GM21423 (cell line): ENCODE measurements around the gene SPSB1.

Experiments
- ATAC-seq: cut with Tn5 transposase; IDR thresholded peaks from one replicate; pipeline ENCODE4 v1.9.1; 2021; ENCODE audit warnings: mild to moderate bottlenecking, moderate library complexity; ENCODE audit not compliant: unreplicated experiment

Gene SPSB1

DNA sequence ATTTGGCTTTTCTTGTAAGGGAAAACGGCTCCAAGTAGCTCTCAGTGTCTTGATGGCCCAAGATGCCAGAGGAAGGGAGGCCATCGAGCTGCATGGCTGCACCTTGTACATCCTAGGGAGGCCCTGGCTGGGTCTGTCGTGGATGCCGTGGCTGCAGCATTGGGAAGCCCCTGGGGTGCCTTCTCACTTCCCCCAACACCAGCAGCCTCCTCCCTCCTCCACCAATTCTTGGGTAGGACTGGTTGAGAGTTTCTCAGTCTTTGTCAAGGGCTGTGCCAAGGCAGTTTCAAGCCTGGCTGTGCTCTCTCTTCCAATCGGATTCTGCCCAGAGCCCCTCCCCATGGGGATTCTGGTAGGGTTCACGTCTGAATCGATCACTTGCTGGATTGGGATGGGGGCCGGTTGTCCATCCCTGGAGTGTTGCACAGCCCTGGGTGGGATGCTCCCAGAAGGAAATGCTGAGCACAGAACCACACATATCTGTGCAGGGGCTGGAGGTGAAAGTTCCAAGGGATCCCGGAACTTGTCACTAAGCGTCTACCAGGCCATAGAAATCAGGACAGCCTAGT is 14.0 kb upstream of the SPSB1 start:
- no peak for ATAC-seq

DNA sequence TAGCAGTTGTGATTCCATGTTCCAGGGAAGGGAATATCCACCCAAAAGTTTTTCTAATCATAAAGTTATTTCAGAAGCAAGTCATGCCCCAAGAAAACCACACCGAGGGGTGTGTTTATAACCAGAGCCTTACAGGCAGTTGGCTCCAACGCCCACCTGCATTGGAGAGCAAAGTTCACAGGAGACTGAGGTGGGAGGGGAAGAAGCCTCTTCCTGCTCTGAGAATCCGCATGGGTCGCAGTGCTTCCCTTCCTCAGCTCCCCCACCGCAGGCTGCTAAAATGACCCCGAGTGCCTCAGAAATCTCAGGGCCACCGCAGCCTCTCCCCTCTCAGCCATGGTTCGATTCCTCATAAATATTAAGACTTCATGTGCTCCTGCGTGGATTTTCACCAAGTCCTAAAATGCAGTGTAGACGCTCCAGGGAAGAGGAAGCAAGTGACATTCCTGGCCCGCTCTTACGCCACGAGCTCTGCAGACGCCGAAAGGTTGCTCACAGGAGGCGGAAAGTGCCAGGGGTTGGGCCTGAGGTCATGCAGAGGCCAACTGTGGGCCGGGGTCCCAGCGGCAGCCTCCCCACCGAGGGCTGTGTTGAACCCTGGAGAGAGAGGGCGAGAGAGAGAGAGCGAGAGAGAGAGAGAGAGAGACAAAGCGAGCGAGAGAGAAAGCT is 13.4 kb upstream of the SPSB1 start:
- ATAC-seq, result no peak

DNA sequence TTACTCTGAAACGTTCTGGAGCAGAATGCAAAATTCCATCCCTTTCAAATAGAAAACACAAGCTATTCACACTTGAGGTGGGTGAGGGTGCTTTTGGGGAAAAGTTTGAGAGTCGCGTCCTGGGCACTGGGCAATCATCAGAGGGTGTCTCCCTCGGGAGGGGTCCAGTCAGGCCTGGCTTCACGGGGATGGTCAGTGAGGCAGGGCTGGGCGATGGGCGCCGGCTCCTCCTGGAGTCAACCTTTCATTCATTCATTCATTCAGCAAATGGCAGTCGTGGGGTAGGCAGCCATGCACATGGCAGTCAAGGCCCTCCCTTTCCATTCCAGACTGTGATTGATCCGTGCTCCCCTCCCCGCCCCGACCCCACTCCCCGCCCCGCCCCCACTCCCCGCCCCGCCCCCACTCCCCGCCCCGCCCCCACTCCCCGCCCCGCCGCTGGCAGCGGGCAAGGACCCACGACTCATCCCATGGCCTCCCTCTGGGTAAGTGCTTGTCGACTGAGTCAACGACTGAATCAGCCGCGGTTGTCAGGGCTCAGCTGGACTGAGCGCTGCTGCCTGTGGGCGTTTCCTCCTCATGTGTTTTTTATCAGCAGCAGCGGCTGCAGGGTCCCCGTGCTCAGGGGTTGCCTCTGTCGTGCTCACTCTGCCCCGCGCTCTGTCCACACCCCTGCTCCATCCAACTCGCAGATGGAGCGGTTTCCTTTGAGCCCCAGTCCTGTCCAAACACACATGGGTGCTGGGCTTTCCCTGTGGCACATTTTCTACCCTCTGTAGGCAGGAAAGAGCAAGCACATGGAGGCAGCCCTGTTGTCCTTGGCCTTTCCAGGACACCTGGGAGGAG is 12.5 kb upstream of the SPSB1 start:
- ATAC-seq, result no peak

DNA sequence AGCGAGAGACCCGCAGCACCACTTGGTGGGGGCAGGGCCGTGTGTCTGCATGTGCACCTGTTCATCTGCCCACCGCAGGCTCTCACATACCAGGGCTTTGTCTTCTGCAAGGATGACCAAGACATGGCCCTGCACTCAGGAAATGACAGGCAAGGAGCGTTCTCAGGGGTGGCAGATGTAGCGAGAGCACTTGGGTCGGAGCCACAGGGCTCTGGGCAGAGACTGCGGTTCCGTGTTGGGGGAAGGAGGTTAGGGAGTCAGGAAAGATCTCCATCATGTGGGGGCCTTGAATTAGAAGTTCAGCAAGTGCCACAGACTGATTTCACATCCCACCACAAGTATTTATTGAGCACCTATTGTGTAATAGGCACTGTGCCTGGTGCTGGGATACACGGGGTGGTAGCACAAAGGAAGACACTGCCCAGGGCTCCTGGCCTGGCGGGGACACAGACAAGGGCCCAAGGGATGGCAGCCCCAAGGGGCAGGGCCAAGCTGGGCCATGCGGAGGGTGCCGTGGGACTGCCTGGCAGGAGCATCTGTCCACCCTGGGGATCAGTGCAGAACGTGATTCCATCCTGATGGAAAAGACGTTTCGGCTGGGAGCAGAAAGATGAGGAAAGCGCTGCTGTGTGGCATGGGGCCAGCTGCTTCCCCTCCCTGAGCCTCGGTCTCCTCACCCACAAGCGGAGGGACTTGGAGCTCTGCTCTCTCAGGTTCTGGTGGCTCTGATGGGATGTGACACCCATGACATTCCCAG is 11.4 kb upstream of the SPSB1 start:
- ATAC-seq, result no peak

DNA sequence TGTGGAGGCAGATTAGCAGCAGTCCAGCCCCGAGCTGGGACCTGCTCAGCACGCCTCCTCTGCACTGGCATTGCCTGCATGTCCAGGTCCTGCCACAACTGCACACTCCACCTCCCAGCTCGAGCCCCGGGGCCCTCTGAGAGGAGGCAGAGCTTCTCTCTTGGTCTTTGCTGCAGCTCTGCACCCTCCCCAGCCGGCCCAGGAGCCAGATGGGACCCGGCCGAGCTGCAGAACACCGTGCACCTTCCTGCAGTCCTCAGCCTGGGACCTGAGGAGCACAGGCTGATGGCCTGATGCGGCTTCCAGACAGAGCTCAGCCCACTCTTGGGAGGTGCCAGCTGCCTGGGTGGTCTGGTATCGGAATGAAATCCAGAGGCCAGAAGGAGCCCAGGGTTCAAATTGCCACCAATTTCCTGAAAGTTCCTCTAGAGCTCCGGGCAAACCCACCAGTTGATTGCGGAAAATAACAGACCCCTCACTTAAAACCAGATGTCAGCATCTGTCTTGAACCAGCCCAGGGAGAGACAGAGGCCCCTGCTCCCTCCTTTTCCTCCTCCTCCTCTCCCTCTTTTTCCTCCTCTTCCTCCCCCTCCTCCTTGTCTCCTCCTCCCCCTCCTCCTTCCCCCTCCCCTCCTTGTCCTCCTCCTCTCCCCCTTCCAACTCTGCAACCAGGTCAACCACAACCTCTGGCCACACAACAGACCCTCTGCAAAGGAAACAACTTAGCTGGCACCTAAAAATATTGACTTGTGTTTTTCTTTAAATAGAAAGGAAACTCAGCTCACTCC is 10.6 kb upstream of the SPSB1 start:
- ATAC-seq, result no peak

DNA sequence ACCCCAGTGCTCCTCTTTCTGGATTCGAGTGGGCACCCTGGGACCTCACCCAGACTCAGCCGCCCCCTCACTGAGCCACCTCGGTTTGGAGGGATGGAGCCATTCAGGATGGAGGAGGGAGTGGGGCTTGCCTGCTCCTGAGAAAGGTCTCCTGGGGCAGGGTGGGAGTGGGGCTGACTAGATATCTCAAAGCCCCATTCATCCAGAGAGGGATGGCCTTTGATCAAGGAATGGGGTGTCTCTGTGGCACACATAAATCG is 10.1 kb upstream of the SPSB1 start:
- no peak for ATAC-seq

DNA sequence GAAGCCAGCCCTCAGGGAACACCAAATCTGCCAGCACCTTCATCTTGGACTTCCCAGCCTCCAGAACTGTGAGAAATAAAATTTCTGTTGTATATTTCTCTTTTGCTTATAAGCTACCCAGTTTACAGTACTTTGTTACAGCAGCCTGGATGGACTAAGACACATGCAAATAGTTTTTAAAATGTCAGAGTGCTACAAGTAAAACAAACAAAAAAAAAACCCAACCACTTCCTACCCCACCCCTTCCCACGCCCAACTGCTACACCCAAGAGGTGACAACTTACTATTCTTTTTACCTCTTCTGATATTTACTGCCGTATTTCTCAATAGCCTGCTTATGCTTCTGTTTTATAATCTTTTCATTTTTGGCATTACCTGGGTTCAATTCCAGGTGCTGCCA is 8.6 kb upstream of the SPSB1 start:
- no peak for ATAC-seq

DNA sequence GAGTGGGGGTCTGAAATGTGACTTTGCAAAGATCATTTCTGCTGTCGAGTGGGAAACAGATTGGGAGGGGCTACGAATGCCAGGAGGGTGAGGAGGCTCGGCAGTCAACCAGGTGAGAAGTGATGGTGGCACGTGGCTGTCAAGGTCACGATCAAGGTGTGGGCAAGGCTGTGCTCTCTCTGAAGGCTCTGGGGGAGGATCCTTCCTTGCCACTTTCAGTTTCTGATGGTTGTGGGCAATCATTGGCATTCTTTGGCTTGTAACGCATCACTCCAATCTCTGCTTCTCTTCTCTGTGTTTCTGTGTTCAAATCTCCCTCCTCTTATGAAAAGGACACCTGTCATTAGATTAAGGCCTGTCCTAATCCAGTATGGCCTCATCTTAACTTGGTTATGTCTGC is 6.1 kb upstream of the SPSB1 start:
- no peak for ATAC-seq

DNA sequence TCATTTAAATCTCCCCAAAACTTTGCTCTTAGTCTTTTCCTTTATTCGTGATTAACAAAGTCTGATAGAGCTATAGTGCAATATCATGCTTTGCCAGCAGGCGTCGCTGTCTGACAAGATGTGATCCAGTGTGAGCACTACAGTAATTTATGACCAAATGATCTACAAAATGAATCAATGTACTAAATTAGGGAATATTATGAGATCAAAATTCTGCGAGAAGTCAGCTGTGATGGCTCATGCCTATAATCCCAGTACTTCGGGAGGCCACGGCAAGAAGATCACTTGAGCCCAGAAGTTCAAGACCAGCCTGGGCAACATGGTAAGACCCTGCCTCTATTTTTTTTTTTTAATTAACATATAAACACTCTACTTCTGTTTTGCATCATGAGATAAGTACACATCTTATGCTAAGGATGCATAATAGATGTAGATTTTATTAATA is 3.6 kb upstream of the SPSB1 start:
- no peak for ATAC-seq

DNA sequence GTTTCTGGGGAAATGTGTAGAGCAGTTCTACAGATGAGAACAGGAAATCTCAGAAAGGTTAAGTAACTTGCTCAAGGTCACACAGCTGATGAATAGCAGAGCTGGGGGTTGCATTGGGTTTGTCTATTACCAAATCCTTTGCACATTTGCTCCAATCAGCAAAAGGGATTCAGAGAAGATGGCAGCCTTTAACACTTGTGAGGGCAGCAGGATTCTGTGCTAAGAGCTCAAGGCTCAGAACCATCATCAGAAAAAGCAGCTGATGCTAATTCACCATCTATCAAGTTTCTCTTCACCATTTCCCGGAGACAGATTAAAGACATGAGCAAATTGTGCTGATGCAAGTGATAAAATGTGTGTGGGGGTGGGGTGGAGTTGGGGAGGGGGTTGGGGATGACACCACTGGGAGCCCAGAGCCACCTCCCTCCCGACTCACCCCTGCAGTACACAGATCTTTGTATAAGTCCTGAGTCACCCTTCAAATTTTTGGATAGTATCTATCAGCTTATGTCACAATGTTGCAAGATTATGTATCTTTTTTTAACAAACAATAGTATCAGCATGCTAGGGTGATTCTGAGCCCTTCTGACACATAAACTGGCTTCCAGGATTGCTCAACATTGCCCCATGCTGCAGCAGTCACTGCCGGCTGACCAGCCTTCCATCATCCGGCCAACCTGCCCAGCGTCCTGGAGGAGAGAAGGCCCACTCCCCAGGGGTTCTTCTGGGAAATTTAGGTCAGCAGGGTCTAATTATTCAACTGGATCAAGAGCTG is 2.8 kb upstream of the SPSB1 start:
- no peak for ATAC-seq

DNA sequence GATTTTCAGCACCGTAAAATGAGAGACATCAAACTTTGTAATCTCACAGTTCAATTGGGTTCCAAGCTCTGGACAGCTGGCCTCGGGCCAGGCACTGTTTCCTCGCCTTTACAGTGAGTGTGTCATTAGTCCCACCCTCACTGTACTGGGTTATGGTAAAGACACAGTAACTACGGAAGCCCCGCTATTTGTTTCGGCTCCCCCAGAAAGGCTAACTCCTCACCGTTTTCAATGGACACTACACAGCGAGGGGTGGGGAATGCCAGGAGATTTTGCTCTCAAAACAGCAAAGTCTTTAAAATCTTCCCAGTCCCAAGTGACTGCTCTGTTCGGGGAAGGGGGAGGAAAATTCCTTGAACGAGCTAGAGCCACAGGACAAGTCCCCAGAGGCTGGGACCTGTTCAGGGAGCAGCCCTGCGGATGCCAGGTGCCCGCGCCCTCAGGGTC is 757 bp upstream of the SPSB1 start:
- ATAC-seq, result no peak

DNA sequence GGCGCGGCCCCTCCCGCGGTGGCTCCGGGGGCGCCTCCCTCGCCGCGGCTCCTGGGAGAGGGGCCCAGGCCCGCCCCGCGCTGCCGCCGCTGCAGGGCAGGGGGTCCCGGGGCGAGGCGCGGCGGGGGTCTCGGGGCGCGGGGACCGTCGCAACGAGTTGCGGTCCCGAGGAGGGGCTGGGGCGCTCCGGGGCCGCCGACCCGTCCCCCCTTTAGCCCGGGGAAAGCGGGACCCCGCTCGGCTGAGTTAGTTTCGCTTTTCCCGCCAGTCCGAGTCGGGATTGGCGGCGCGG is 493 bp downstream of the SPSB1 start:
- no peak for ATAC-seq

DNA sequence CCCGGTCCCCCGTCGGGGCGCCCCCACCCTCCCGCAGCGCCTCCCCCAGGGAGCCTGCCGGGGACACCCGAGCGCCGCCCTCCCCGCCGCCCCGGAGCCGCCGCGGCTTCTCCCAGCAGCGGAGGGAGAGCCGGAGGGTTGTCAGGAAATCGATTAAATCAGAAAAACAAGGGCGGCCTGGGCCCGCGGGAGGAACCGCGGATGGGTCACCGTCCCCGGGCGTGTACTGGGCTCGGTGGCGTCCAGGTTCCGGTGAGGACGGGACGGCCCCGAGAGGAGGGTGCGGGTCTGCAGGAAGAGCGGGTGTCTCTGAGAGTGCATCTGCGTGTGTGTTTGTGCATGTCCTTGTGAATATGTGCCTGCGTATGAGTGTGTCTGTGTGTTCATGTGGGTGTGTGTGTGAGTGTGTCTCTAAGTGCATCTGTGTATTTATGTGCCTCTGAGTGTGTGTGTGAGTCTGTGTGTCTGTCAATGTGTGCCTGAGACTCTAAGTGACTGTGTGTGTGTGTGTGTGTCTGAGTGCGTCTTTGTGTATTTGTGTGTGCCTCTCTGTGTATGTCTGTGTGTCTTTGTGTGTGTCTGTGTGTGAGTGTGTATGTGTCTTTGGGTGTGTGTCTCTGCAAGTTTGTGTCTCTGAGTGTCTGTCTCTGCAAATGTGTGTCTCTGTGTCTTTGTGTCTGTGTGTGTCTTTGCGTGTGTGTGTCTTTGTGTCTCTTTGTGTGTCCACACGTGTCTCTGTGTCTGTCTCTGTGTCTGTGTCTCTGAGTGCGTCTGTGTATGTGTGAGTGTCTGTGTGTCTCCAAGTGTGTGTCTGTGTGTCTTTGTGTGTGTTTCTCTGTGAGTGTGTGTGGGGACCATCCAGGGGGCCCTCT is 1.1 kb downstream of the SPSB1 start:
- peak; percentile 17 for ATAC-seq

DNA sequence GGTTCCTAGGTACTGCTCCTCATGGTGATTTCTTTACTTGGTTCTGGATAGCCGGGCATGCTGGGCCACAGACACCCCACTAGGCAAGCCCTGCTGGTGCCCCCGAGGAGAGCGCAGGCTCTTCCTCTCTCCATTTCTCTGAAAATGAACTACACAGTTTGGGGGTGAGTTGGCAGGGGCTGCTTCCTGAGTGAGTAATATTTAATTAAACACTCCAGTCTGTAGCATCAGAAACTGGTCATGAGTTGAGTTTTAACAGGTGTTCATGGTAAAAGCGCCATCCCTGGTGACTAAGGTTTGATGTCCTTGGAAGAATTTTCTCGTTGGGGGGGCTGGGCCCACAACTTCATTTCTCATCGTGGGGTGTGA is 1.7 kb downstream of the SPSB1 start:
- ATAC-seq, result no peak

DNA sequence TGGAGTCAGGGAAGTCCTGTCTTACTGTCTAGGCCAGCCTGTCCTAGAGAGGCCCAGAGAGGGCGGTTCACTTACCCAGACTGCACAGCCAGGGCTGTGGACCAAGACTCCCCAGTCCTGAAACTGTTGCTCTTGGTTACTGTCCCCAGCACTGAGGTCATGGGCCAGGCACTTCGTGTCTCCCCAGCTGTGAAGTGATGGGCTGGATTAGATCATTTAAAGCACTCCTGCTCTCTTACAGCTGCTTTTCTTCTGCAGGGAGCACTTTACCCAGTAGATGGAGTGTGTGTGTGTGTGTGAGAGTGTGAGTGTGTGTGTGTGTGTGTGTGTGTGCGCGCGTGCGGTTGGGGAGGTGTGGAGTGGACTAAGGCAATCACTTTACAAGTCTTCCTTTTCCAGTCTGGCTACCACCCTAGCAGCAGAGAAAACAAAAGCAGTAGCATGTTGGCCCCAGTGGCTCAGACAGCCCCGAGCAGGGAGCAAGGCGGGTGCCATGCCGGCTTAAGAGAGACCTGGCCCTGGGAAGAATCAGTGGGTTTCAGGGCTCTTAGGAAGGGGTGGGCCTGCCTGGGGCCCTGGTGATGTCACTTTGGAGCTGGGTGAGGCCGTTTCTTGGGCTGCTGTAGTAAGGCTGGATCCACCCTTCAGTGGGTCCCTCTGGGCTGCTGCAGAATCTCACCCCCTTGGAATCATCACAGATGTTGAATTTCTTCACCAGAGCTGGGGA is 2.4 kb downstream of the SPSB1 start:
- no peak for ATAC-seq

DNA sequence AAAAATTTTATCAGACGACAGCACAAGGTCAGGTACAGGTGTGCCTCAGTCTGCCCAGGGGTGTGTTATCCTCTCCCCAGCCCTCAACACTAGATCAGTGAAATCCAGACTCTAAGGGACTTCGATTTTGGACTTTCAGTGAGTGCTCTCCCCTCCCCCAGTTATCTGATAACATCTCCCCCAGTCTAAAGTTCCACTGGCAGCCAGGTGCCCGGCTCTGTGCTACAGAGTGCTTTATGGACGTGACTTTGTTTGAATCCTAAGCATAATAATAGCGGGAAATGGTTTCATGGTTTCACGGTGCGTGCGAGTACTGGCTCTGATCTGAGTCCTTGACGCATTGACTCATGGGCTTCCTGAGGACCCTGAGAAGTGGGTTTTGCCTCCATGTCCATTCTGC is 3.2 kb downstream of the SPSB1 start:
- ATAC-seq, result no peak

DNA sequence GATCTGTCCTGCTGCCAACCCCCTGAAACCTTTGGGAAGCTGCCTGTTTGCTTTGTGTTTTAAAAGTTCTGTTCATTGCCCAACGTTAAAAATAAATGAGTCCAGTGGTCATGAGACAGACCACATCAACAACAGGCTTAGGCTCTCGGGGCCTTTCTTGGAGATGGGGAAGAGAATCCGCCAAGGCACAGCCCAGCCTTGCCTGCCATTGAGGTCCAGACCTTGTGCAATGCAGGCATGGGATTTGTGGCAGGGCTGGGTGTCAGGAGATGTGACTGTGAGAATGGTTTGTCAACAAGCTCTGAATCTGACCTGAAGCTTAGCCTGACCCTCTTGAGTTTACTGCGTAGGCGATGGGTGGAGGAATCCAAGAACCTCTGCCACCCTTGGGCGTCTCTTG is 4.2 kb downstream of the SPSB1 start:
- no peak for ATAC-seq

DNA sequence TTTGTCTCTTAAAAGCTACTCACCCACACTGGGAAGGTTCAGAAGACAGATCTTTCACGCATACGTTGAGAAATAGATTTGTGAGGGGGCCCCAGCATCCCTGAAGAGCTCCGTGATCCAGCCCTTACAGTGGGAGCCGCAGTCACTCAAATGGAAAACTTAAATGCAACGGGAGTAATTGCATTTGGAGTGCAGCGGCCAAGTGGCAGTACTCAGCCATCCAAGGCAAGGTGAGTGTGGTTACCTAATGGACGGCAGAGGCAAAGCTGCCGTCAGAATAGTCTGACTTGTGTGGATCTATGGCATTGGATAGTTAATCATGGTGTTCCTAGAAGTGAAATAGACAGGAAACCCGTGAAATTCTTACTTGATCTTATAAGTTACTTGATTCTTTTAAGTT is 5.1 kb downstream of the SPSB1 start:
- ATAC-seq, result no peak

DNA sequence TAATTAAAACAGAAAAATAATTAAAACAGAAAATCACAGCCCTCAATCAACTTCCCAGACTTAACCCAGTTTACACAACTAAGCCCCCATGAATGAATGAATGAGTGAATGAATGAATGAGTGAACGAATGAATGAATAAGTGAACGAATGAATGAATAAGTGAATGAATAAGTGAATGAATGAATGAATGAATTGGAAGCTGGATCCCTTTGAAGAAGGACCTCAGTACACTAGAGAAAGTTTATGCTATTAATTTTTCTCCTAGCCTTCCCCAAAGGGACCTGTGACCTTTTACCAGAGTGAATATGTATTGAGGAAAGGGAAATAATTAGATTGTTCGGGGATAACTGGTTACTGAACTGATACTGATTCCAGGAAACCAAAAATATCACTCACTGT is 5.6 kb downstream of the SPSB1 start:
- ATAC-seq, result no peak
